ENCODE results near the gene STRIT1. TPM values are rescaled to one million over a fixed set of nuclear protein-coding genes. Genes with fewer than 3 reads are reported as not detected.

STRIT1 gene
- polyA plus RNA-seq, 3 donors: not detected

- peaks cover 0 to 4% (median 0%) of the 10 kb centered on the region in 3 donors for H3K27me3 Mint-ChIP-seq (ENCODE audit: low read depth in 3 of 3)
- no peak for DNase-seq
- peaks cover 3 to 14% (median 7%) of the 10 kb centered on the region in 7 donors for H3K9me3 Mint-ChIP-seq
- Histone ChIP-seq H2AFZ (ENCODE audit: insufficient read depth, low read depth, low read length, poor library complexity, severe bottlenecking) (no peak overlapping the region), H3K4me1 (ENCODE audit: control insufficient read depth in 1 of 2, insufficient read depth in 2 of 2, low read length in 2 of 2) (no peaks in the 10 kb centered on the region), H3K27me3 (ENCODE audit: control insufficient read depth in 2 of 2, insufficient read depth in 2 of 2, low read length in 2 of 2) (no peaks in the 10 kb centered on the region), H3K27ac (ENCODE audit: low read depth in 1 of 2, low read length in 2 of 2) (no peak overlapping the region), H3K79me2 (ENCODE audit: insufficient read depth, low read length) (no peaks in the 10 kb centered on the region), H3K4me3 (replicated peaks in 1 of 3; ENCODE audit: low read depth in 2 of 3, low read length in 3 of 3) (no peak overlapping the region), H3K36me3 (replicated peaks in 1 of 2; ENCODE audit: control insufficient read depth in 1 of 2, insufficient read depth in 2 of 2, low read length in 2 of 2) (no peaks in the 10 kb centered on the region), H3K9me3 (replicated peaks in 1 of 2; ENCODE audit: control insufficient read depth in 1 of 2, insufficient read depth in 1 of 2, low read length in 2 of 2) (peaks cover 0 to 16% of the 10 kb centered on the region in 2 donors), H3K4me2 (replicated peaks; ENCODE audit: extremely low read depth, low read length, poor library complexity, severe bottlenecking) (no peak overlapping the region), H3K9ac (ENCODE audit: insufficient read depth, low read length, poor library complexity, severe bottlenecking) (no peak overlapping the region), H4K20me1 (ENCODE audit: insufficient read depth, low read length) (no peaks in the 10 kb centered on the region)
- no peaks in the 10 kb centered on the region for H3K36me3 Mint-ChIP-seq
- intact Hi-C loops (cut with micrococcal nuclease): no loop called here
- no peak for TF ChIP-seq CTCF (IDR thresholded peaks at IDR 0.05)
- no peak overlapping the region for H3K27ac Mint-ChIP-seq
- H3K4me1 Mint-ChIP-seq: no peaks in the 10 kb centered on the region
- no peak overlapping the region for H3K4me3 Mint-ChIP-seq
Observed at GRCh38 chr3:155242342-155242741, 51.1 kb downstream of the STRIT1 start.

GRCh38 chr3:155241579-155241978 is 51.9 kb downstream of the STRIT1 start:
- TF ChIP-seq CTCF (IDR thresholded peaks at IDR 0.05): no peak
- DNase-seq: no peak
- H3K27ac Mint-ChIP-seq: peak overlapping the region in 1 of 7 donors; percentile 3
- intact Hi-C loops (cut with micrococcal nuclease): no loop called here
- Histone ChIP-seq H3K27me3 (ENCODE audit: control insufficient read depth in 2 of 2, insufficient read depth in 2 of 2, low read length in 2 of 2) (no peaks in the 10 kb centered on the region), H3K4me3 (replicated peaks in 1 of 3; ENCODE audit: low read depth in 2 of 3, low read length in 3 of 3) (no peak overlapping the region), H3K9ac (ENCODE audit: insufficient read depth, low read length, poor library complexity, severe bottlenecking) (no peak overlapping the region), H3K79me2 (ENCODE audit: insufficient read depth, low read length) (no peaks in the 10 kb centered on the region), H3K4me1 (ENCODE audit: control insufficient read depth in 1 of 2, insufficient read depth in 2 of 2, low read length in 2 of 2) (no peaks in the 10 kb centered on the region), H3K27ac (ENCODE audit: low read depth in 1 of 2, low read length in 2 of 2) (no peak overlapping the region), H4K20me1 (ENCODE audit: insufficient read depth, low read length) (no peaks in the 10 kb centered on the region), H3K9me3 (replicated peaks in 1 of 2; ENCODE audit: control insufficient read depth in 1 of 2, insufficient read depth in 1 of 2, low read length in 2 of 2) (peaks cover 0 to 16% of the 10 kb centered on the region in 2 donors), H2AFZ (ENCODE audit: insufficient read depth, low read depth, low read length, poor library complexity, severe bottlenecking) (no peak overlapping the region), H3K36me3 (replicated peaks in 1 of 2; ENCODE audit: control insufficient read depth in 1 of 2, insufficient read depth in 2 of 2, low read length in 2 of 2) (no peaks in the 10 kb centered on the region), H3K4me2 (replicated peaks; ENCODE audit: extremely low read depth, low read length, poor library complexity, severe bottlenecking) (no peak overlapping the region)
- peaks cover 0 to 5% (median 0%) of the 10 kb centered on the region in 3 donors for H3K27me3 Mint-ChIP-seq (ENCODE audit: low read depth in 3 of 3)
- peaks cover 3 to 14% (median 7%) of the 10 kb centered on the region in 7 donors for H3K9me3 Mint-ChIP-seq
- WGBS (ENCODE audit: insufficient coverage): 96% methylated on average over 2 of the region's 4 CpGs
- no peak overlapping the region for H3K4me3 Mint-ChIP-seq
- H3K36me3 Mint-ChIP-seq: no peaks in the 10 kb centered on the region
- no peaks in the 10 kb centered on the region for H3K4me1 Mint-ChIP-seq

Other genes with a start within 250 kb of the STRIT1 start
- gene MME, start 213.4 kb downstream of the STRIT1 start, polyA plus RNA-seq: 1 to 10 TPM in 1 of 3 donors, under 1 TPM in 2; 0.27 to 1.0 (median 0.73) TPM

Data from CD14-positive monocyte (primary cell).